Measurements from ENCODE around the gene KIDINS220. TPM values are rescaled to one million over a fixed set of nuclear protein-coding genes. Genes with fewer than 3 reads are reported as not detected.
"Not testable (repeated sequence)": the region's sequence is repeated elsewhere in the genome, so short reads cannot be mapped to it uniquely, and the experiment has no call there.

KIDINS220 gene
- polyA plus RNA-seq, 10 donors: 52.0 to 84.9 (median 64.1) TPM

- DNase-seq: no peak
Observed at GRCh38 chr2:8756230-8756629, 81.2 kb downstream of the KIDINS220 start.

GRCh38 chr2:8754106-8754776 is 83.2 kb downstream of the KIDINS220 start:
- DNase-seq: peak; percentile 46 to 67 (median 47)

GRCh38 chr2:8753609-8754008 is 83.8 kb downstream of the KIDINS220 start:
- DNase-seq: peak in 1 of 3 donors; percentile 4

- no peak for DNase-seq
Observed at GRCh38 chr2:8752385-8752784, 85.0 kb downstream of the KIDINS220 start.

- DNase-seq: no peak
Observed at GRCh38 chr2:8750221-8750620, 87.2 kb downstream of the KIDINS220 start.

GRCh38 chr2:8743261-8743660 is 94.2 kb downstream of the KIDINS220 start:
- no peak for DNase-seq

- DNase-seq: no peak
Observed at GRCh38 chr2:8740136-8740535, 97.3 kb downstream of the KIDINS220 start.

GRCh38 chr2:8737571-8738175 is 99.7 kb downstream of the KIDINS220 start:
- DNase-seq: no peak

GRCh38 chr2:8732601-8733000 is 104.8 kb downstream of the KIDINS220 start:
- no peak for DNase-seq

- DNase-seq: no peak
Observed at GRCh38 chr2:8729939-8730338, 107.5 kb downstream of the KIDINS220 start.

- not testable (repeated sequence) for DNase-seq
Observed at GRCh38 chr2:8729101-8729500, 108.3 kb downstream of the KIDINS220 start.

- DNase-seq: no peak
Observed at GRCh38 chr2:8728305-8729015, 109.0 kb downstream of the KIDINS220 start.

GRCh38 chr2:8725838-8726237 is 111.6 kb downstream of the KIDINS220 start:
- DNase-seq: no peak

- DNase-seq: no peak
Observed at GRCh38 chr2:8722986-8723385, 114.4 kb downstream of the KIDINS220 start.

- DNase-seq: no peak
Observed at GRCh38 chr2:8721410-8721809, 116.0 kb downstream of the KIDINS220 start.

- DNase-seq: no peak
Observed at GRCh38 chr2:8720741-8721140, 116.7 kb downstream of the KIDINS220 start.

- DNase-seq: no peak
Observed at GRCh38 chr2:8719528-8719927, 117.9 kb downstream of the KIDINS220 start.

GRCh38 chr2:8714971-8715370 is 122.4 kb downstream of the KIDINS220 start:
- no peak for DNase-seq

GRCh38 chr2:8714283-8714682 is 123.1 kb downstream of the KIDINS220 start:
- no peak for DNase-seq

- DNase-seq: no peak
Observed at GRCh38 chr2:8710951-8711350, 126.5 kb downstream of the KIDINS220 start.

- DNase-seq: no peak
Observed at GRCh38 chr2:8709611-8710010, 127.8 kb downstream of the KIDINS220 start.

- DNase-seq: no peak
Observed at GRCh38 chr2:8704906-8705305, 132.5 kb downstream of the KIDINS220 start.

All from muscle of back (tissue), 11 donors.